Ovary (tissue), 3 donors: ENCODE results near the gene FNBP1L.

Experiments
- EP300 ChIP-seq: sonication (generic); formaldehyde crosslinking; IDR thresholded peaks from one replicate; pipeline ENCODE4 v1.6.1; 2017; ENCODE audit warnings: antibody characterized with exemption
- POLR2A ChIP-seq: fragments of 450-650 bp; IDR thresholded peaks from one replicate; pipeline ENCODE4 v1.6.1; 2017; ENCODE audit warnings: antibody characterized with exemption, mild to moderate bottlenecking, moderate library complexity
- TF ChIP-seq, protein P1 (sequence below), 3 donors: fragments of 450-650 bp in 2 of 3; fragments of 200-600 bp in 1 of 3; IDR thresholded peaks; one replicate each; pipeline versions ENCODE4 v1.5.1 to v1.8.0; 2016 to 2022; ENCODE audit warnings: antibody characterized with exemption in 3 of 3, mild to moderate bottlenecking in 1 of 3
- donor health status: DM: no; HTN: no; CAD: no.

DNA sequence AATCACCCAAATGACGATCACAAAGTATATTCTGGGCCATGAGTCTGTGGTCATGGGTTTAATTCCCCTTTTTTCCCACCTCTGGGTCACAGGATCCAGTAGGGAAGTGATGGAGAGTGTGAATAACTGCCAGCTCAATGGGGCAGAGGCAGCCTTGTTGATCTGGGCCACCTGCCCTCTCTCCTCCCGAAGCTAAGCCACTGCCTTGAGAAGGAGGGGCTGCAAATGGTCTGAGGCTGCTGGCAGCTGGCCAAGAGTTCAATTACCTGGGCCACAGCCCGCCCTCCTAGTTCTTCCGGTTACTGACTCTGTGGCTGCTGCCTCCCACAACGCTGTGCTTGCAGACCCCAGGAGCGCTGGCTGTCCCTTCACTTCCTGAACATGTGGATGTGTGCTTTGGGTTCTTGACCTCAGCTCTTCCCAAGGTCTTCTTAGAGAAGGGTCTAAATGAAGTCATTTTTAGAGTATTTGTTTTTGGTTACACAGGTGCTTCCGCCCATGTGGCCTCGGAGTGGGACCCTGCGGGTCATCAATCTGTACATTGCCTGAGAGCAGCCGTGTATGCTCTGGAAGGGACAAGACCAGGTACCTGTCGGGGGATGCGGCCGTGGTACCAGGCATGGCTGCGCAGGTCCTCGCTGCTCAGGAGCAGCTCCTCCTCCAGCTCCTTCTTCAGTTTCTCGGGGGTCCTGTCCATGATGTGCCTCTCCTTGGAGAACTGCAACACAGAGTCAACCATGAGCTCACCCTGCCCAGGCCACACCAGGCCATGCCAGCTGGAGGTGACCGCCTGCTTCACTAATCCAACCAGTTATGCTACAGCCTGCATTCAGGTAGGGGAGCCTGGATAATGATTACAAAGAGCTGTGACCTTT is 144.0 kb downstream of the FNBP1L start:
- TF ChIP-seq, protein P1, sequence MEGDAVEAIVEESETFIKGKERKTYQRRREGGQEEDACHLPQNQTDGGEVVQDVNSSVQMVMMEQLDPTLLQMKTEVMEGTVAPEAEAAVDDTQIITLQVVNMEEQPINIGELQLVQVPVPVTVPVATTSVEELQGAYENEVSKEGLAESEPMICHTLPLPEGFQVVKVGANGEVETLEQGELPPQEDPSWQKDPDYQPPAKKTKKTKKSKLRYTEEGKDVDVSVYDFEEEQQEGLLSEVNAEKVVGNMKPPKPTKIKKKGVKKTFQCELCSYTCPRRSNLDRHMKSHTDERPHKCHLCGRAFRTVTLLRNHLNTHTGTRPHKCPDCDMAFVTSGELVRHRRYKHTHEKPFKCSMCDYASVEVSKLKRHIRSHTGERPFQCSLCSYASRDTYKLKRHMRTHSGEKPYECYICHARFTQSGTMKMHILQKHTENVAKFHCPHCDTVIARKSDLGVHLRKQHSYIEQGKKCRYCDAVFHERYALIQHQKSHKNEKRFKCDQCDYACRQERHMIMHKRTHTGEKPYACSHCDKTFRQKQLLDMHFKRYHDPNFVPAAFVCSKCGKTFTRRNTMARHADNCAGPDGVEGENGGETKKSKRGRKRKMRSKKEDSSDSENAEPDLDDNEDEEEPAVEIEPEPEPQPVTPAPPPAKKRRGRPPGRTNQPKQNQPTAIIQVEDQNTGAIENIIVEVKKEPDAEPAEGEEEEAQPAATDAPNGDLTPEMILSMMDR (IDR thresholded peaks at IDR 0.05): no peak
- TF ChIP-seq POLR2A (no peak), EP300 (no peak)
